ENCODE data around the gene DAP. TPM values are rescaled to one million over a fixed set of nuclear protein-coding genes. Genes with fewer than 3 reads are reported as not detected.
"Not testable (repeated sequence)": the region's sequence is repeated elsewhere in the genome, so short reads cannot be mapped to it uniquely, and the experiment has no call there.

The DAP gene
- total and polyA plus RNA-seq, 12 donors = 14.2 to 52.5 (median 28.0) TPM

- intact Hi-C loops (cut with DNase I) = loop anchor here in 2 of 10 donors (2.0 to 5.0 kb wide), 2 partner anchors 36 to 37 kb away; partner anchors contain the start of gene DAP (in 2 of the 2)
- Histone ChIP-seq H3K27me3 (no peaks in the 10 kb centered on the region), H3K4me1 (peaks cover 0 to 53% (median 40%) of the 10 kb centered on the region in 9 donors), H3K36me3 (peaks cover 0 to 15% (median 0%) of the 10 kb centered on the region in 9 donors), H3K27ac (peak overlapping the region; percentile 8 to 86 (median 80)), H3K4me3 (peak overlapping the region in 6 of 10 donors; percentile 2 to 27 (median 11)), H3K9me3 (no peaks in the 10 kb centered on the region)
- ATAC-seq (peak; percentile 77 to 91 (median 88)), DNase-seq (peak; percentile 73 to 74)
- 62 to 70% methylated on average over 16 of the region's 16 CpGs for WGBS, 2 donors
- peak in 7 of 9 donors; percentile 35 to 64 (median 37) for TF ChIP-seq CTCF (IDR thresholded peaks at IDR 0.05)
These were observed 36.1 kb downstream of the DAP start for GRCh38 chr5:10724781-10725507.

- Histone ChIP-seq H3K27me3 (no peaks in the 10 kb centered on the region), H3K4me1 (peaks cover 0 to 53% (median 40%) of the 10 kb centered on the region in 9 donors), H3K36me3 (peaks cover 0 to 17% (median 0%) of the 10 kb centered on the region in 9 donors), H3K4me3 (no peak overlapping the region), H3K27ac (peak overlapping the region in 3 of 10 donors; percentile 77 to 86 (median 81)), H3K9me3 (no peaks in the 10 kb centered on the region)
- DNase-seq (no peak), ATAC-seq (no peak)
- TF ChIP-seq CTCF (IDR thresholded peaks at IDR 0.05) = no peak
- intact Hi-C loops (cut with DNase I) = loop anchor here in 1 of 10 donors (5.0 kb wide), 1 partner anchor 39 kb away; the partner anchor contains the start of gene DAP
- 89 to 98% methylated on average over 1 of the region's 1 CpG for WGBS, 2 donors
These were observed 37.5 kb downstream of the DAP start for GRCh38 chr5:10723514-10723913.

- ATAC-seq, DNase-seq, H3K27ac ChIP-seq, H3K27me3 ChIP-seq, H3K4me3 ChIP-seq, H3K9me3 ChIP-seq: not testable (repeated sequence)
- intact Hi-C loops (cut with DNase I) = loop anchor here in 1 of 10 donors (5.0 kb wide), 1 partner anchor 42 kb away; the partner anchor contains the start of gene DAP
- 97 to 99% methylated on average over 4 of the region's 4 CpGs for WGBS, 2 donors
- Histone ChIP-seq H3K4me1 (peaks cover 0 to 31% (median 18%) of the 10 kb centered on the region in 9 donors), H3K36me3 (peaks cover 0 to 27% (median 0%) of the 10 kb centered on the region in 9 donors)
These were observed 40.3 kb downstream of the DAP start for GRCh38 chr5:10720766-10721165.

- intact Hi-C loops (cut with DNase I) = loop anchor here in 1 of 10 donors (5.0 kb wide), 1 partner anchor 42 kb away; the partner anchor contains the start of gene DAP
- Histone ChIP-seq H3K4me1 (peaks cover 0 to 23% (median 11%) of the 10 kb centered on the region in 9 donors), H3K36me3 (peaks cover 0 to 35% (median 0%) of the 10 kb centered on the region in 9 donors), H3K4me3 (no peak overlapping the region), H3K27me3 (no peaks in the 10 kb centered on the region), H3K9me3 (no peaks in the 10 kb centered on the region), H3K27ac (no peak overlapping the region)
- ATAC-seq = no peak
- WGBS, 2 donors = 93 to 94% methylated on average over 2 of the region's 2 CpGs
- no peak for TF ChIP-seq CTCF (IDR thresholded peaks at IDR 0.05)
- no peak for DNase-seq
These were observed 41.1 kb downstream of the DAP start for GRCh38 chr5:10719965-10720364.

GRCh38 chr5:10718617-10719016, 42.4 kb downstream of the DAP start:
- not testable (repeated sequence) for H3K9me3 ChIP-seq

GRCh38 chr5:10716825-10717224, 44.2 kb downstream of the DAP start:
- H3K4me1 ChIP-seq; H3K27ac ChIP-seq; H3K27me3 ChIP-seq; ATAC-seq; intact Hi-C loops (cut with DNase I); H3K9me3 ChIP-seq; DNase-seq; H3K4me3 ChIP-seq: not testable (repeated sequence)
- peaks cover 0 to 58% (median 0%) of the 10 kb centered on the region in 9 donors for H3K36me3 ChIP-seq
- 97 to 98% methylated on average over 3 of the region's 3 CpGs for WGBS, 2 donors

More at GRCh38 chr5:10718617-10719016, 42.4 kb downstream of the DAP start:
- H3K4me1 ChIP-seq; intact Hi-C loops (cut with DNase I); ATAC-seq; H3K27me3 ChIP-seq; H3K27ac ChIP-seq; H3K4me3 ChIP-seq; DNase-seq: not testable (repeated sequence)
- H3K36me3 ChIP-seq = peaks cover 0 to 48% (median 0%) of the 10 kb centered on the region in 9 donors
- 100% methylated on average over 1 of the region's 1 CpG for WGBS, 2 donors
